ENCODE measurements around the gene MPP3.
A peak's percentile ranks its signal among the peaks of the same experiment; 100 is the strongest.

MPP3 gene, protein sequence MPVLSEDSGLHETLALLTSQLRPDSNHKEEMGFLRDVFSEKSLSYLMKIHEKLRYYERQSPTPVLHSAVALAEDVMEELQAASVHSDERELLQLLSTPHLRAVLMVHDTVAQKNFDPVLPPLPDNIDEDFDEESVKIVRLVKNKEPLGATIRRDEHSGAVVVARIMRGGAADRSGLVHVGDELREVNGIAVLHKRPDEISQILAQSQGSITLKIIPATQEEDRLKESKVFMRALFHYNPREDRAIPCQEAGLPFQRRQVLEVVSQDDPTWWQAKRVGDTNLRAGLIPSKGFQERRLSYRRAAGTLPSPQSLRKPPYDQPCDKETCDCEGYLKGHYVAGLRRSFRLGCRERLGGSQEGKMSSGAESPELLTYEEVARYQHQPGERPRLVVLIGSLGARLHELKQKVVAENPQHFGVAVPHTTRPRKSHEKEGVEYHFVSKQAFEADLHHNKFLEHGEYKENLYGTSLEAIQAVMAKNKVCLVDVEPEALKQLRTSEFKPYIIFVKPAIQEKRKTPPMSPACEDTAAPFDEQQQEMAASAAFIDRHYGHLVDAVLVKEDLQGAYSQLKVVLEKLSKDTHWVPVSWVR

DNA sequence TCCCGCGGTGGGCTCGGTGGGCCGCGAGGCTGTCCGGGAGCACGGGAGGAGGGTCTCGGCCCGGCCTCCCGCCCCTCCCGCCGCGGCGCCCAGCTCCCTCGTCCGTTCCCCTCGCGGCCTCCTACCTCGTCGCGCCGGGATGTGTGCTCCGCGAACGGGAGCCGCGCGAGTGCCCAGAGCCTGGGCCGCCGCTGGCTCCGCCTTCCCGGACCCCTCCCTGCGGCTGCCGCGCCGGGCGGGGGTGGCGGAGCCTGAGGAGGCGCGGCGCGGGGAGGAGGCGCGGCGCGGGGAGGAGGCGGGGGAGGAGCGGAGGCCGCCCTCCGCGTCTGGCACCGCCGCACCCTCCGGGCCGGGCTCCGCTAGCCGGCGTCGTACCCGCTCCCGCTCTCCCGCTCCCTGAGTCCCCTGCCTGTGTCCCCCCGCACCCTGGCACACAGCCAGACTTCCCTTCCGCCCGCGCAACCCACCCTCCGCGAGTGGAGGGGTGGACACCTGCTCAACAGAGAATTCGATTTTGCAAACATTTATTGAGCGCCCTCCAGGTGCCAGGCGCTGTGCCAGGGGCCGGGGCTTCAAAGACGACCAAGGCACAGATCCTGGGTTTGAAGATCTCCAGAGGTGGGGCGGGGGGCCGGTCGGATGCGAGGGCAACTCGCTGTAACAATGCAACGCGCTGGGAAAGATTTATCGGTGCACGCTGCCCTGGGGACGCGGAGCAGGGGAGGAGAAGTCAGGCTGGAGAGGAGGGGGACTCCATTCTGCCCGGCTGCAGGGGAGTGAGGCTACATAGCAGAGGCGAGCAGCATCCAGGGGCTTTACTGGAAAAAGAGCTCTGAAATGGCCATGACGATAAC lies at the start of gene MPP3:
Gene MPP3 (minus strand): TSS at position 171 of the 854 bp plus-strand sequence. CDS start 1,240 bp downstream, outside the sequence.
- no peaks in the 10 kb centered on the region for H3K9me3 ChIP-seq (ENCODE audit: control insufficient read depth, low read length)
- DNase-seq (ENCODE audit: low read depth), result peak; percentile 94
- H3K4me1 ChIP-seq (ENCODE audit: control insufficient read depth, insufficient read depth, low read length), result peaks cover 18% of the 10 kb centered on the region
- no peaks in the 10 kb centered on the region for H3K27me3 ChIP-seq (replicated peaks; ENCODE audit: control insufficient read depth, insufficient read depth, low read length)
- H3K4me3 ChIP-seq (ENCODE audit: low read length), result peak within 1 kb of the TSS; percentile 81
- peak within 1 kb of the TSS; percentile 73 for H3K9ac ChIP-seq (ENCODE audit: low read length)
- peaks cover 31% of the 10 kb centered on the region for H3K36me3 ChIP-seq (ENCODE audit: control insufficient read depth, insufficient read depth, low read length, severe bottlenecking)

DNA sequence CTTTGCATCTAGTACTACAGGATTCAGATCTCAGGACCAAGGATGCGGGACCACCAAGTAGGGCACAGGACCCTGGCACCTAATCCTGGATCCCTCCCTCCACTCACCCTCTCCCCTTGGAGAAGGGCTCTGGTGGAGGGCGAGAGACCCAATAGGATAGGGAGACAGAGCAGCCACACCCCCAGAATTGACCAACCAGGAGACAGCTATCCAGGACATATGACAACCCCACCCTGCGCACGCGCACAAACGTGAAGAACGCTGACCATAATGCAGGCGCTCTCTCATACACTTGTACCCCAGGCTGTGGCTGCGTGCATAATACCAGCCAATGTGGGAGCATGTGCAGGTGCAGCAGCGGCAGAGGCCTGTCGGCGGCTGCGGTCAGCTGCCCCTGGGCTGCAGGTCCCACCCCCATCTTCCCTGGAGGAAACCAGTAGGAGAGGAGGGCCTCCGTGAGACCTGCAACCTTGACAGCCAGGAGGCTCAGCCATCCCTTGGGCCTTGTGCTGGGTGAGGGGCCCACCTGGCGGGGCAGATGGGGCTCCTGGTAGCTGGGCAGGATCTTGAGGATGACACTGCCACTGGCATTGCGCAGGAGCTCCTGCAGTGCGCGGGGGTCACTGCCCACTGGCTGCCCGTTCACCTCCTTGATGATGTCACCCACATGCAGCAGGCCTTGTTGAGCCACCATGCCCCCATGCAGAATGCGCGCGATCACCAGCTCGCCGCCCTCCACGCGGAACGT lies 49.0 kb upstream of the MPP3 start:
- Histone ChIP-seq H3K4me1 (ENCODE audit: control insufficient read depth, insufficient read depth, low read length) (peaks cover 4% of the 10 kb centered on the region), H3K27me3 (replicated peaks; ENCODE audit: control insufficient read depth, insufficient read depth, low read length) (no peaks in the 10 kb centered on the region), H3K36me3 (ENCODE audit: control insufficient read depth, insufficient read depth, low read length, severe bottlenecking) (no peaks in the 10 kb centered on the region), H3K9ac (ENCODE audit: low read length) (no peak overlapping the region), H3K9me3 (ENCODE audit: control insufficient read depth, low read length) (no peaks in the 10 kb centered on the region), H3K4me3 (ENCODE audit: low read length) (no peak overlapping the region)
- DNase-seq (ENCODE audit: low read depth), result no peak

DNA sequence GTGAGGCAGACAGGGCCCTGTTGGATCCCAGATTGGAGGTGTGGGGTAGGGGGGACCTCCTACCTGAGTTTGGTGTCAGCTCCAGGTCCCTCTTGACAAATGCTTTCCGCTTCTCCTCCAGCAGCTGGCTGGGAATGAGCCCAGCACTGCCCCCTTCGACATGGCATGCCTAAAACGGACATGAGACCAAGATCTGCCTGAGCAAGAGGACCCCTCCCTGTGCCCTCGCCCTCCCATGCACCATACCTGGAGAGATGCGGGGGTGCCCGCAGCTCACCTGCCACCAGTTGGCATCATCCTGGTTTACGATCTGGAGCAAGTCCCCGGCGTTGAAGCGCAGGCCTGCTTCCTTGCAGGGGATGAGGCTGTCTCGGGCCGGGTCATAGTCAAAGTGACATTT lies 48.2 kb upstream of the MPP3 start:
- H3K27me3 ChIP-seq (replicated peaks; ENCODE audit: control insufficient read depth, insufficient read depth, low read length), result no peaks in the 10 kb centered on the region
- DNase-seq (ENCODE audit: low read depth), result no peak
- no peaks in the 10 kb centered on the region for H3K9me3 ChIP-seq (ENCODE audit: control insufficient read depth, low read length)
- H3K4me1 ChIP-seq (ENCODE audit: control insufficient read depth, insufficient read depth, low read length), result peaks cover 4% of the 10 kb centered on the region
- H3K36me3 ChIP-seq (ENCODE audit: control insufficient read depth, insufficient read depth, low read length, severe bottlenecking), result no peaks in the 10 kb centered on the region
- no peak overlapping the region for H3K9ac ChIP-seq (ENCODE audit: low read length)
- no peak overlapping the region for H3K4me3 ChIP-seq (ENCODE audit: low read length)

DNA sequence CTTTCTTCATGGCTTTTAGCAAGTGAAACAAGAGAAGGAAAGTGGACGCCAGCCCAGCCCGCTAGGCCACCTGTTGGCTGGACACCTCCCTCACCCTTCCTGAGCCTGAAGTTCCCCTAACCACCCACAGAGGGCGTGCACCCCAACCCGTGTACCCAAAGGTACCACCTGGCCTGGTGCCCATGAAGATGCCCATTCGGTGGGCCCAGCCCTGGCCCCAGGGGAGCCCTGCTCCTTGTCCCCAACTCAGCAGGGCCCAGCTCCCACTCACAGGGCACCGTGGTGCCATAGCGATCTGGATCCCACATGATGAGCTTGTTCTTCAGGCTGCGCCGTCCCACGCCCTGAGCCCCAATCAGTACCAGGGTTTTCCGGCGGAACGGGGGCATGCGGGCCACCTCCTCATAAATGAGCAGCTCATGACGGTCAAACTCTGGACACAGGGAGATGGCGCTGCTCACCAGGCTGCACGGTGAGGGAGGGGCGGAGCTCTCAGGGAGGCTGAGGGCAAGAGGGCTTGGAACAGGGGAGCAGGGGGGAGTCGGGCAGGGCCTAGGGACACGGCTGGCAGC lies 47.6 kb upstream of the MPP3 start:
- peak; percentile 34 for DNase-seq (ENCODE audit: low read depth)
- Histone ChIP-seq H3K4me3 (ENCODE audit: low read length) (no peak overlapping the region), H3K27me3 (replicated peaks; ENCODE audit: control insufficient read depth, insufficient read depth, low read length) (no peaks in the 10 kb centered on the region), H3K9me3 (ENCODE audit: control insufficient read depth, low read length) (no peaks in the 10 kb centered on the region), H3K4me1 (ENCODE audit: control insufficient read depth, insufficient read depth, low read length) (peaks cover 4% of the 10 kb centered on the region), H3K9ac (ENCODE audit: low read length) (no peak overlapping the region), H3K36me3 (ENCODE audit: control insufficient read depth, insufficient read depth, low read length, severe bottlenecking) (no peaks in the 10 kb centered on the region)

DNA sequence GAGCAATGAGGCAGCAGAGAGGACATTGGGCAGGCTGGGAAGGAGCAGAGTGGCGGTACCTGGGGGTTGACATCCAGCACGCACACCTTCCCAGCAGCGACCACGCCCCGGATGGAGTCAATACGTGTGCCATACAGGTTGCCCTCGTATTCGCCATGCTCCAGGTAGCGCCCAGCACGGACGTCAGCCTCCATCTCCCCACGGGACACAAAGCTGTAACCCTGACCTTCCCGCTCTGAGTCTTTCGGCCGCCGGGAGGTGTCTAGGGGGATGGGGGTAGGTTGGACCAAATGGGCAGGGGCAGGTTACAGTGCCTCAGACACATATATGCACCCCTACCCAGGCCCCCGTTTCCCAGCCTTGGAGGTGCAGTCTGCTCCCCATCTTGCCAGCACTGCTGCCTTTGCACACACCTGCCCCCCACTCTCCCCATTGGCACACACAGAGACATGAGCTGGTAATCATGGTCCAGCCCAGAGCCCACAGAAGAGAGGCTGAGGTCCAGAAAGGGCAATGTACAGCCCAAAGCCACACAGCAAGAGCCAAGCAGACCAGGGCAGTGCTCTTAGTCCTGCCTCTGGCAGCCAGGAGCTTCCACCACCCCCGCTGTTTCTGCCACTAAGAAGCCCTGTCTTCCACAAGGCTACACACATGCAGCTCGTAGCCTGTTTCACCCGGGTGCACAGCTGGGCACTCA lies 46.9 kb upstream of the MPP3 start:
- no peak overlapping the region for H3K9ac ChIP-seq (ENCODE audit: low read length)
- no peak overlapping the region for H3K4me3 ChIP-seq (ENCODE audit: low read length)
- no peaks in the 10 kb centered on the region for H3K9me3 ChIP-seq (ENCODE audit: control insufficient read depth, low read length)
- peaks cover 4% of the 10 kb centered on the region for H3K4me1 ChIP-seq (ENCODE audit: control insufficient read depth, insufficient read depth, low read length)
- H3K36me3 ChIP-seq (ENCODE audit: control insufficient read depth, insufficient read depth, low read length, severe bottlenecking), result no peaks in the 10 kb centered on the region
- no peaks in the 10 kb centered on the region for H3K27me3 ChIP-seq (replicated peaks; ENCODE audit: control insufficient read depth, insufficient read depth, low read length)
- no peak for DNase-seq (ENCODE audit: low read depth)

DNA sequence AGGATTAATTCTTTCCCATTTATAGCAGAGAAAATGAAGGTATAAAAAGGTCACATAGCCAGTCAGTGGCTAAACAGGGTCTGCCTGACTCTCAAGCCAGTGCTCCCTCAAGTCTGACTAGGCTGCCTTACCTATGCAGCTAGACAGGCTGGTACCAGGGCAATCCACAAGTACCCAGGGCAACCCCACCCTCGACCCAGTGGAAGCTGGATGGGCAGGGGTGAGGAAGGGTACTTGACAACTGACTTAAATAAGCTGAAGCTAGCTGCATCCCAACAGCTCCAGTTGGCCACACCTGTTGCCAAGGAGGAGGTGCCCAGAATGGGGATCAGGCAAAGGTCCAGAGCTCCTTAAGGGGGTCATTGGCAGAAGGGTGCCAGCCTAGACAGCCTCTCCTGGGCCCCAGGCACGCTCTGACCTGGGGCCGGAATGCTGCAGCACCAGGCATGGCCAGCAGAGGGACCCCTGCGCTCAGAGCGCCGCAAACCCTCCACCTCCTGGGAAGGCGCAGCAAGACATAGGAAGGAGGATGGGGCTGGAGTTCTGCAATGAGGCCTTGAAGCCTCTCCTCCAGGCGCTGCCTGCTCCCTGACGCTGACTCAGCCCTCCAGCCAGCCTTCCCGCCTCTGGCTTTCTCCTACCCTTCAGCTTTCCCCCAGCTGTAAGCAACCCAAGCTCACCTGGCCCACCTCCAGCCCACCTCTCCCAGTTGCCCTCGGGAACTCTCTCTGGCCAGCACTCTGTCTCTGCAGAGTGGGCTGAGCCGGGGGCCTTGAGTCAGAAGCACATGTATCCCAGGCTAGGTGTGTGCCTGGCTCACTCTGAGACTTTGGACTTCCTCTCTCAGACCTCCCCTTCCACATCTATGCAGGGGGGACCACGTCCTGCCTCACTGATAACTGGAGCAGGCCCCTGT lies 45.6 kb upstream of the MPP3 start:
- no peaks in the 10 kb centered on the region for H3K36me3 ChIP-seq (ENCODE audit: control insufficient read depth, insufficient read depth, low read length, severe bottlenecking)
- H3K27me3 ChIP-seq (replicated peaks; ENCODE audit: control insufficient read depth, insufficient read depth, low read length), result no peaks in the 10 kb centered on the region
- peak; percentile 89 for DNase-seq (ENCODE audit: low read depth)

DNA sequence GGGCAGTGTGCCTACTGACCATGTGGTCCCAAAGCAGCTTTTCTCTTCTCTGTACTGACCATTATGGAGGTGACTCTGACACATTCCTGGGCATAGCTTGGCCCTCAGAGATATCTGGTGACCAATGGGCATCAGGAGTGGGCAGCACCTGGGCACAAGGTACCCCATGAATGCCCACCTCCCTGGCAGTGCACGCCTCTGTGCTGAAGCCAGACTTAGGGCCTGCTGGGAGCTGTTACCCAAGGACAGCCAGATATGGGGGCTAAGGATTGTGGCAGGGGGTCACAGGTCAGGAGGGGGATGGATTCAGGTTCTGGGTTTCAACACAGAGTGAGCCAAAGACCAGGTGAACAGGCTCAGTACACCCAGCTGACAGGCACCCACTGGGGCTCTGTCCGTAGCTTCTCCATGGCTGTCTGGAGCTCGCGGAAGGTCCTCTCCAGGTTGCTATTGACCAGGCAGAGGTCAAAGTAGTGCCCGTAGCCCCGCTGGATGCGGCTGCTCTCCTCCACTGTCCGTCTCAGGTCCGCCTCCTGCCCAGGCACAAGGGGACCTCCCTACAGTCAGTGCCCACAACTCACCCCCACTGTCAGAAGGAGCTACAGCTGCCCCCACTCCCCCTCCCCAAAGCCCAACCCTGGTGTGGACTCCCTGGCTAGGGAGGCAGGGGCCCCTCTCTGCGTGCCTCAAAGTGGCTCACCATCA lies 44.7 kb upstream of the MPP3 start:
- H3K4me1 ChIP-seq (ENCODE audit: control insufficient read depth, insufficient read depth, low read length), result peaks cover 5% of the 10 kb centered on the region
- H3K36me3 ChIP-seq (ENCODE audit: control insufficient read depth, insufficient read depth, low read length, severe bottlenecking), result no peaks in the 10 kb centered on the region
- H3K4me3 ChIP-seq (ENCODE audit: low read length), result no peak overlapping the region
- H3K9ac ChIP-seq (ENCODE audit: low read length), result no peak overlapping the region
- DNase-seq (ENCODE audit: low read depth), result no peak
- H3K27me3 ChIP-seq (replicated peaks; ENCODE audit: control insufficient read depth, insufficient read depth, low read length), result peaks cover 4% of the 10 kb centered on the region
- no peaks in the 10 kb centered on the region for H3K9me3 ChIP-seq (ENCODE audit: control insufficient read depth, low read length)

More for the DNA sequence above, 45.6 kb upstream of the MPP3 start:
- H3K4me1 ChIP-seq (ENCODE audit: control insufficient read depth, insufficient read depth, low read length), result peaks cover 4% of the 10 kb centered on the region
- no peak overlapping the region for H3K4me3 ChIP-seq (ENCODE audit: low read length)
- H3K9ac ChIP-seq (ENCODE audit: low read length), result peak overlapping the region; percentile 36
- no peaks in the 10 kb centered on the region for H3K9me3 ChIP-seq (ENCODE audit: control insufficient read depth, low read length)

DNA sequence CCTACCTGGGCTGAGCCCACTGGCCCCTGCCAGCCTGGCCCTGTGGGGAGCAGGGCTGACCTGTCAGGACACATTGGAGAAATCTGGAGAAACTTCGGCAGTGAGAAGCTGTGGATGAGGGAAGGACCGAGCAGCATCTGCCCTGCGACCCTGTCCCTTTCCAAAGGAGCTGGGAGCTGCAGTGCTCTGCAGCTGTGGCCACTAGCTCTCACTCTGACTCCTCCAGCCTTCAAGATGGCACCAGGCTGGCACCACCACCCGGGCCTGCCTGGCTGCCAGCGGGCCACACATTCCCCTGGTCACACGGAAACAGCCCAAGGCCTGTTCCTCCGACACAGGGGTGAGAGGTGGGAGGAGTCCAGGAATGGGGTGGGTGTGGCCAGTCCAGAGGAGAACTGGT lies 44.1 kb upstream of the MPP3 start:
- no peak overlapping the region for H3K9ac ChIP-seq (ENCODE audit: low read length)
- H3K36me3 ChIP-seq (ENCODE audit: control insufficient read depth, insufficient read depth, low read length, severe bottlenecking), result no peaks in the 10 kb centered on the region

DNA sequence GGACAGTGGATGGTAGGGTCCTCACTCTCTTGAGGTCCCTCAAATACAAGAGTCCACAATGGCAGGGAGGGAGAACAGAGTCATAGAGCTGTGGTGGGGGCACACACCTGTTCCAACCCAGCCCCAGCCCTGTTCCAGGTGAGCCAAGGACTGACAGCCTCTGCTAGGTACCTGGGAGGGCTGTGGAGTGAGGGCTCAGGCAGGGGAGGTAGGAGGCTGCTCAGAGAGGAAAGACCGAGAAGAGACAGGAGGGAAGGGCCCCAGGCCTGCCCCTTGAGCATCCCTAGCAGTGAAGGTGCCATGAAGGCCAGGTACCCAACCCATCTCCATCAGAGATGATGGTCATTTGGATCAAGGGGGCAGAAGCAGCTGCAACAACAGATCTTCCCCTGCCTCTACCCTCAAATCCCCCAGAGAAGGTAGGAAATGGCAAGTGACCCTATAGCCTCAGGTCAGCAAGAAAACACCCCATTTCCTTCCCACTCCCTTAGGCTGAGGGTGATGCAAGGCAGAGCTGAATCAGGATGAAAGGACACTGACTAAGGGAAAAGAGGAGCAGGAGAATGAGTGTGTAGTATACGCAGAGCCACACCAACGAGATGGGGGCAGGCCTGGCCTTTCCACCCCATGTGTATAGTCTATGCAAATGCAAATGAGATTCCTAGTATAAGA lies 42.7 kb upstream of the MPP3 start:
- Histone ChIP-seq H3K9me3 (ENCODE audit: control insufficient read depth, low read length) (no peaks in the 10 kb centered on the region), H3K4me3 (ENCODE audit: low read length) (no peak overlapping the region), H3K4me1 (ENCODE audit: control insufficient read depth, insufficient read depth, low read length) (peaks cover 10% of the 10 kb centered on the region), H3K27me3 (replicated peaks; ENCODE audit: control insufficient read depth, insufficient read depth, low read length) (peaks cover 10% of the 10 kb centered on the region), H3K36me3 (ENCODE audit: control insufficient read depth, insufficient read depth, low read length, severe bottlenecking) (no peaks in the 10 kb centered on the region), H3K9ac (ENCODE audit: low read length) (no peak overlapping the region)
- DNase-seq (ENCODE audit: low read depth), result no peak

More for the DNA sequence above, 44.1 kb upstream of the MPP3 start:
- H3K4me1 ChIP-seq (ENCODE audit: control insufficient read depth, insufficient read depth, low read length), result peaks cover 10% of the 10 kb centered on the region
- peaks cover 10% of the 10 kb centered on the region for H3K27me3 ChIP-seq (replicated peaks; ENCODE audit: control insufficient read depth, insufficient read depth, low read length)
- no peak for DNase-seq (ENCODE audit: low read depth)
- H3K9me3 ChIP-seq (ENCODE audit: control insufficient read depth, low read length), result no peaks in the 10 kb centered on the region
- H3K4me3 ChIP-seq (ENCODE audit: low read length), result no peak overlapping the region

Measured in adipocyte (in vitro differentiated cells).